Transverse colon (tissue), 3 donors: ENCODE results near the gene HSD17B3.

ENCODE experiments used
- CTCF ChIP-seq, 5 experiments: fragments of 200-600 bp in 3 of 5; fragments of 450-650 bp in 2 of 5; sonication (generic) in 3 of 5; IDR thresholded peaks; 1 replicate in 2 of 5; 2 replicates in 3 of 5; pipeline ENCODE4 v1.5.1; 2016 to 2017; ENCODE audit warnings: antibody characterized with exemption in 5 of 5, inconsistent platforms in 3 of 5, mild to moderate bottlenecking in 2 of 5, moderate library complexity in 1 of 5
- EP300 ChIP-seq: sonication (generic); formaldehyde crosslinking; IDR thresholded peaks from one replicate; pipeline ENCODE4 v1.6.1; 2017; ENCODE audit warnings: antibody characterized with exemption, low read depth
- POLR2A ChIP-seq: fragments of 450-650 bp; IDR thresholded peaks from one replicate; pipeline ENCODE4 v1.6.1; 2016; ENCODE audit warnings: antibody characterized with exemption, mild to moderate bottlenecking, moderate library complexity

GRCh38 chr9:96342571-96343245 is 40.7 kb upstream of the HSD17B3 start:
- TF ChIP-seq CTCF (IDR thresholded peaks at IDR 0.05) (no peak), POLR2A (no peak), EP300 (no peak)
